Measurements from ENCODE around the gene ERAP2. TPM values are rescaled to one million over a fixed set of nuclear protein-coding genes. Genes with fewer than 3 reads are reported as not detected.

ERAP2 gene
- total and polyA plus RNA-seq, 2 of the 13 experiments (the other 11 are each of a cell fraction or from before 2014, with no cell fraction given) = 12.8 to 16.6 TPM

DNA sequence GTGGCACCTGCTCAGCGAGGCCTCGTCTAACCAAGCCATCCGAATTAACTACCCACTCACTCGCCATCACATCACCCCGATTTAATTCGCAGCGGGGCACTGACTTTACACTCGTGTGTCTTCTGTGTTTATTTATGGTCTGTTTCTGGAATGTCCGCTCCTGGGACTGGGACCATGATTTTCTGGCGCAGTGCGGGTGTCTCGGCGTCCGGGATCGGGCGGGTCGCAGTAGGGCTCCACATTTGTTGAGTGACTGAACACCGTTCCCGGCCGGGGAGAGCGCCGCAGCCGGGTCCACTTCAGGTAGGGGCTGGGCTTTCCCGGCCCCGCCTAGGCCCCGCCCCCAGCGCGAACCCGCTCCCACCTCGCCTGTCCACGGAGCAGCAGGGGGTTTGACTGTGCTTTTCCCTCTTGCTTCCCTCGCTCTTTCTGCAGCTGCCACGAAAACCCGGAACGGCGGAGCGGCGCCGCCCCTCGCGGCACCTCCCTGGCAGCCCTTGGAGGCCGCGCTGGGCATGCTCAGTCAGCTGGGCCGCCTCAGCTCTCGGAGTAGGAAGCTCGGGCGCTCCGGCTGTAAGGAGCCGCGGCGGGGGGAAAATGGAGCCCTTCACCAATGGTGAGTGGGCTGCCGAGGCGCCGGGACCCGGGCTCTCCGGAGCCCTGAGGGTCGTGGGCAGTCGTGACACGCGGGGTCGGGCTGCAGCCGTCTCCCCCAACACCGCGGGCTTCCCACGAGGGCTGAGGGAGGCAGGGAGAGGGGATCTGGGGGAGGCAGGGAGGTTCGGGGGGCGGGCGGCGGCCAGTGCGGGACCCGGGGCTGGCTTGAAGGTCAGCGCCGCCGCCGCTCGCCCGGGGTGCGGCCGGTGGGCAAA is 59.5 kb downstream of the ERAP2 start, which contains the start of gene LNPEP (continued):
- TF ChIP-seq ZNF251 (CRISPR knock-in tag; IDR thresholded peaks at IDR 0.05) (no peak), ARHGAP35 (CRISPR knock-in tag; IDR thresholded peaks at IDR 0.05; ENCODE audit: borderline replicate concordance) (no peak), SCMH1 (CRISPR knock-in tag; IDR thresholded peaks at IDR 0.05; ENCODE audit: borderline replicate concordance) (no peak), PHF8 (CRISPR knock-in tag; IDR thresholded peaks at IDR 0.05) (peak; percentile 84), ESRRA (CRISPR knock-in tag; IDR thresholded peaks at IDR 0.05; ENCODE audit: low read depth) (0 out of 2 replicates have a peak, but pooled peaks have one; percentile 24), SNRNP70 (IDR thresholded peaks at IDR 0.05; ENCODE audit: low read depth, low read length) (no peak), TSC22D2 (CRISPR knock-in tag; IDR thresholded peaks at IDR 0.05; ENCODE audit: borderline replicate concordance) (peak; percentile 78; the same call in 1 of the 2 replicates), ZNF550 (CRISPR knock-in tag; IDR thresholded peaks at IDR 0.05; ENCODE audit: borderline replicate concordance) (no peak), ZNF329 (CRISPR knock-in tag; IDR thresholded peaks at IDR 0.05; ENCODE audit: low read depth) (peak; percentile 70), SAP130 (CRISPR knock-in tag; IDR thresholded peaks at IDR 0.05; ENCODE audit: low read depth) (peak; percentile 84; the same call in 1 of the 2 replicates), ZNF616 (CRISPR knock-in tag; IDR thresholded peaks at IDR 0.05; ENCODE audit: low read depth) (no peak), ZNF17 (CRISPR knock-in tag; IDR thresholded peaks at IDR 0.05) (no peak), MIER3 (CRISPR knock-in tag; IDR thresholded peaks at IDR 0.05; ENCODE audit: borderline replicate concordance) (peak; percentile 47; the same call in 1 of the 2 replicates), MTA1 (CRISPR knock-in tag; IDR thresholded peaks at IDR 0.05; ENCODE audit: borderline replicate concordance) (no peak), MYNN (CRISPR knock-in tag; IDR thresholded peaks at IDR 0.05; ENCODE audit: low read depth) (no peak), RARG (CRISPR knock-in tag; IDR thresholded peaks at IDR 0.05; ENCODE audit: low read depth) (no peak), CBX1 (IDR thresholded peaks at IDR 0.05; ENCODE audit: low read depth) (no peak), PRPF4 (IDR thresholded peaks at IDR 0.05; ENCODE audit: low read depth, low read length, poor library complexity, severe bottlenecking) (no peak), ZBTB20 (CRISPR knock-in tag; IDR thresholded peaks at IDR 0.05; ENCODE audit: borderline replicate concordance, low read depth) (peak; percentile 40; the same call in 1 of the 2 replicates), ZNF788 (CRISPR knock-in tag; IDR thresholded peaks at IDR 0.05; ENCODE audit: borderline replicate concordance) (peak; percentile 83; the same call in 1 of the 2 replicates)
- TF ChIP-seq, protein P1, sequence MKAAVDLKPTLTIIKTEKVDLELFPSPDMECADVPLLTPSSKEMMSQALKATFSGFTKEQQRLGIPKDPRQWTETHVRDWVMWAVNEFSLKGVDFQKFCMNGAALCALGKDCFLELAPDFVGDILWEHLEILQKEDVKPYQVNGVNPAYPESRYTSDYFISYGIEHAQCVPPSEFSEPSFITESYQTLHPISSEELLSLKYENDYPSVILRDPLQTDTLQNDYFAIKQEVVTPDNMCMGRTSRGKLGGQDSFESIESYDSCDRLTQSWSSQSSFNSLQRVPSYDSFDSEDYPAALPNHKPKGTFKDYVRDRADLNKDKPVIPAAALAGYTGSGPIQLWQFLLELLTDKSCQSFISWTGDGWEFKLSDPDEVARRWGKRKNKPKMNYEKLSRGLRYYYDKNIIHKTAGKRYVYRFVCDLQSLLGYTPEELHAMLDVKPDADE (CRISPR knock-in tag; IDR thresholded peaks at IDR 0.05) = peak; percentile 33; the same call in 1 of the 2 replicates
- TF ChIP-seq, protein P2, sequence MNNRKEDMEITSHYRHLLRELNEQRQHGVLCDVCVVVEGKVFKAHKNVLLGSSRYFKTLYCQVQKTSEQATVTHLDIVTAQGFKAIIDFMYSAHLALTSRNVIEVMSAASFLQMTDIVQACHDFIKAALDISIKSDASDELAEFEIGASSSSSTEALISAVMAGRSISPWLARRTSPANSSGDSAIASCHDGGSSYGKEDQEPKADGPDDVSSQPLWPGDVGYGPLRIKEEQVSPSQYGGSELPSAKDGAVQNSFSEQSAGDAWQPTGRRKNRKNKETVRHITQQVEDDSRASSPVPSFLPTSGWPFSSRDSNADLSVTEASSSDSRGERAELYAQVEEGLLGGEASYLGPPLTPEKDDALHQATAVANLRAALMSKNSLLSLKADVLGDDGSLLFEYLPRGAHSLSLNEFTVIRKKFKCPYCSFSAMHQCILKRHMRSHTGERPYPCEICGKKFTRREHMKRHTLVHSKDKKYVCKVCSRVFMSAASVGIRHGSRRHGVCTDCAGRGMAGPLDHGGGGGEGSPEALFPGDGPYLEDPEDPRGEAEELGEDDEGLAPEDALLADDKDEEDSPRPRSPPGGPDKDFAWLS (CRISPR knock-in tag; IDR thresholded peaks at IDR 0.05; ENCODE audit: borderline replicate concordance) = no peak
- TF ChIP-seq, protein P3, sequence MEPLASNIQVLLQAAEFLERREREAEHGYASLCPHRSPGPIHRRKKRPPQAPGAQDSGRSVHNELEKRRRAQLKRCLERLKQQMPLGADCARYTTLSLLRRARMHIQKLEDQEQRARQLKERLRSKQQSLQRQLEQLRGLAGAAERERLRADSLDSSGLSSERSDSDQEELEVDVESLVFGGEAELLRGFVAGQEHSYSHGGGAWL (CRISPR knock-in tag; IDR thresholded peaks at IDR 0.05) = no peak; the same call in 1 of the 2 replicates
- TF ChIP-seq, protein P4, sequence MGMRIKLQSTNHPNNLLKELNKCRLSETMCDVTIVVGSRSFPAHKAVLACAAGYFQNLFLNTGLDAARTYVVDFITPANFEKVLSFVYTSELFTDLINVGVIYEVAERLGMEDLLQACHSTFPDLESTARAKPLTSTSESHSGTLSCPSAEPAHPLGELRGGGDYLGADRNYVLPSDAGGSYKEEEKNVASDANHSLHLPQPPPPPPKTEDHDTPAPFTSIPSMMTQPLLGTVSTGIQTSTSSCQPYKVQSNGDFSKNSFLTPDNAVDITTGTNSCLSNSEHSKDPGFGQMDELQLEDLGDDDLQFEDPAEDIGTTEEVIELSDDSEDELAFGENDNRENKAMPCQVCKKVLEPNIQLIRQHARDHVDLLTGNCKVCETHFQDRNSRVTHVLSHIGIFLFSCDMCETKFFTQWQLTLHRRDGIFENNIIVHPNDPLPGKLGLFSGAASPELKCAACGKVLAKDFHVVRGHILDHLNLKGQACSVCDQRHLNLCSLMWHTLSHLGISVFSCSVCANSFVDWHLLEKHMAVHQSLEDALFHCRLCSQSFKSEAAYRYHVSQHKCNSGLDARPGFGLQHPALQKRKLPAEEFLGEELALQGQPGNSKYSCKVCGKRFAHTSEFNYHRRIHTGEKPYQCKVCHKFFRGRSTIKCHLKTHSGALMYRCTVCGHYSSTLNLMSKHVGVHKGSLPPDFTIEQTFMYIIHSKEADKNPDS (CRISPR knock-in tag; IDR thresholded peaks at IDR 0.05) = 0 out of 2 replicates have a peak, but pooled peaks have one; percentile 21

Measured in HepG2 (cell line).